Vagina (tissue), 2 donors: ENCODE measurements around the gene DDX28.

ENCODE experiments used
- POLR2A ChIP-seq, 2 donors: fragments of 450-650 bp; IDR thresholded peaks; one replicate each; pipeline ENCODE4 v1.6.1; 2017; ENCODE audit warnings: antibody characterized with exemption in 2 of 2, mild to moderate bottlenecking in 2 of 2, moderate library complexity in 2 of 2
- POLR2AphosphoS5 ChIP-seq, 2 donors: sonication (generic); formaldehyde crosslinking; IDR thresholded peaks; one replicate each; pipeline ENCODE4 v1.9.0; 2017; ENCODE audit warnings: antibody characterized with exemption in 2 of 2, mild to moderate bottlenecking in 2 of 2, low read depth in 1 of 2; ENCODE audit not compliant: insufficient read depth in 1 of 2
- TF ChIP-seq, protein P1 (sequence below), 3 experiments: fragments of 450-650 bp in 2 of 3; fragments of 200-600 bp in 1 of 3; sonication (generic) in 1 of 3; IDR thresholded peaks; one replicate each; pipeline ENCODE4 v1.5.1; 2017 to 2019; ENCODE audit warnings: antibody characterized with exemption in 3 of 3, mild to moderate bottlenecking in 2 of 3, moderate library complexity in 2 of 3

GRCh38 chr16:68035227-68035626, 12.2 kb upstream of the DDX28 start:
- TF ChIP-seq, protein P1, sequence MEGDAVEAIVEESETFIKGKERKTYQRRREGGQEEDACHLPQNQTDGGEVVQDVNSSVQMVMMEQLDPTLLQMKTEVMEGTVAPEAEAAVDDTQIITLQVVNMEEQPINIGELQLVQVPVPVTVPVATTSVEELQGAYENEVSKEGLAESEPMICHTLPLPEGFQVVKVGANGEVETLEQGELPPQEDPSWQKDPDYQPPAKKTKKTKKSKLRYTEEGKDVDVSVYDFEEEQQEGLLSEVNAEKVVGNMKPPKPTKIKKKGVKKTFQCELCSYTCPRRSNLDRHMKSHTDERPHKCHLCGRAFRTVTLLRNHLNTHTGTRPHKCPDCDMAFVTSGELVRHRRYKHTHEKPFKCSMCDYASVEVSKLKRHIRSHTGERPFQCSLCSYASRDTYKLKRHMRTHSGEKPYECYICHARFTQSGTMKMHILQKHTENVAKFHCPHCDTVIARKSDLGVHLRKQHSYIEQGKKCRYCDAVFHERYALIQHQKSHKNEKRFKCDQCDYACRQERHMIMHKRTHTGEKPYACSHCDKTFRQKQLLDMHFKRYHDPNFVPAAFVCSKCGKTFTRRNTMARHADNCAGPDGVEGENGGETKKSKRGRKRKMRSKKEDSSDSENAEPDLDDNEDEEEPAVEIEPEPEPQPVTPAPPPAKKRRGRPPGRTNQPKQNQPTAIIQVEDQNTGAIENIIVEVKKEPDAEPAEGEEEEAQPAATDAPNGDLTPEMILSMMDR (IDR thresholded peaks at IDR 0.05): no peak
- TF ChIP-seq POLR2A (IDR thresholded peaks at IDR 0.05) (no peak), POLR2AphosphoS5 (IDR thresholded peaks at IDR 0.05; ENCODE audit: insufficient read depth in 1 of 2, low read depth in 1 of 2) (no peak)
